Pancreas (tissue), 10 donors: ENCODE data around the gene GPR52. TPM values are rescaled to one million over a fixed set of nuclear protein-coding genes. Genes with fewer than 3 reads are reported as not detected.

ENCODE experiments used
- ATAC-seq, 4 donors: fragments of 200-7000 bp; cut with Tn5 transposase; one replicate each; pipeline versions ENCODE4 v1.8.0 to v1.9.1; 2020; ENCODE audit warnings: mild to moderate bottlenecking in 4 of 4, moderate library complexity in 4 of 4
- DNase-seq, 6 donors: peaks; one replicate each; pipeline ENCODE4 v3.0.0-alpha.2; 2020
- FAIRE-seq: peaks from 2 replicates; lab custom pipeline; 2012; peaks lifted over from hg19 to GRCh38; lab: Jason Lieb, UNC
- H3K27ac ChIP-seq, 4 donors: fragments of 200-600 bp; sonication (generic); 1 replicate in 3 of 4; 2 replicates in 1 of 4; pipeline versions ENCODE4 v1.5.0 to v1.8.0; 2020
- H3K27me3 ChIP-seq, 4 donors: fragments of 200-600 bp; one replicate each; pipeline ENCODE4 v1.8.0; 2021
- H3K36me3 ChIP-seq, 3 donors: fragments of 200-600 bp; sonication (generic) in 1 of 3; one replicate each; pipeline versions ENCODE4 v1.5.0 to v1.8.0; 2020 to 2021
- H3K4me1 ChIP-seq, 3 donors: fragments of 200-600 bp; one replicate each; pipeline ENCODE4 v1.8.0; 2021
- H3K4me3 ChIP-seq, 4 donors: fragments of 200-600 bp; sonication (generic) in 2 of 4; one replicate each; pipeline versions ENCODE4 v1.5.0 to v1.8.0; 2020 to 2021
- H3K9me3 ChIP-seq, 4 donors: fragments of 200-600 bp; one replicate each; pipeline ENCODE4 v1.8.0; 2021
- intact Hi-C, 3 donors: fragments of 100-400 bp; cut with DNase I; formaldehyde crosslinking; loops; one replicate each; pipeline versions ENCODE4 v1.11.1 to v1.14.2; 2022
- polyA plus RNA-seq, 2 donors: library from polyadenylated mRNA; stranded (reverse); fragments of 200-250 nt; gene quantifications; one replicate each; pipeline ENCODE4 v1.2.3, GENCODE V29; 2013
- total RNA-seq, 6 donors: library from RNA; stranded (reverse); fragmentation: NEBNext Ultra II Directional in 4 of 6; extraction: Animal tissue kit (Norgen Biotek cat#: 25700) in 4 of 6; gene quantifications; one replicate each; pipeline versions ENCODE4 v1.2.1 to v1.2.4, GENCODE V29; 2021 to 2023
- TF ChIP-seq, protein P1 (sequence below), 4 donors: fragments of 200-600 bp; sonication (generic) in 3 of 4; IDR thresholded peaks; one replicate each; pipeline versions ENCODE4 v1.5.0 to v1.8.0; 2021; ENCODE audit warnings: antibody characterized with exemption in 4 of 4
- donor health status: healthy with polysubstance abuse.
- donor health status: DM: no; HTN: no; CAD: no; lungs with moderate emphysema.
- donor health status: DM: no; HTN: no; CAD: no.
- donor health status: control.
- donor health status: control.
- donor health status: Bipolar disorder and iron deficiency.
- donor health status: DM: yes; HTN: yes; CAD: no.
- donor health status: DM: no; HTN: no; CAD: no.
- donor health status: DM: no; HTN: no; CAD: no.
- donor health status: DM: yes; HTN: yes; CAD: no.

The GPR52 gene
- total and polyA plus RNA-seq, 8 donors: 0.15 to 0.94 (median 0.69) TPM; not detected in 1

DNA sequence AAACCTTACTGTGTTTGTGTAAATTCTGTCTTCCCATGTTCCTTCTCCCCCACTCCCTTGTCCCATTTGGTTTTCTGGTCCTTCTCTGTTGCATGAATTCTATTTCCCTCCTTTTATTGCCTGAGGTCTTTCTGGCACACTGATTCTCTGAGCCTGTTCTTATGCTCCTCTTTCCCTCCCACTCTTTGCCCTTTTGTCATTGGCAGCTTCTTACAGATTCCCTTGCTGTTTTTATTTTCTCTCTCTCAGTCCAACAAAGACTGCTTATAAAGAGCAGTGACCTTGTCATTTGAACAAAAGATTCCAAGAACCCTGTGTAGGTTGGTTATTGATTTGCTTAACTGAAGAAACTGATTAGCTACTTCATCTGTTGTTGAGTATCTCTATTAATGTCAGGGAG is 49.7 kb downstream of the GPR52 start:
- intact Hi-C loops: no loop called here
- TF ChIP-seq, protein P1, sequence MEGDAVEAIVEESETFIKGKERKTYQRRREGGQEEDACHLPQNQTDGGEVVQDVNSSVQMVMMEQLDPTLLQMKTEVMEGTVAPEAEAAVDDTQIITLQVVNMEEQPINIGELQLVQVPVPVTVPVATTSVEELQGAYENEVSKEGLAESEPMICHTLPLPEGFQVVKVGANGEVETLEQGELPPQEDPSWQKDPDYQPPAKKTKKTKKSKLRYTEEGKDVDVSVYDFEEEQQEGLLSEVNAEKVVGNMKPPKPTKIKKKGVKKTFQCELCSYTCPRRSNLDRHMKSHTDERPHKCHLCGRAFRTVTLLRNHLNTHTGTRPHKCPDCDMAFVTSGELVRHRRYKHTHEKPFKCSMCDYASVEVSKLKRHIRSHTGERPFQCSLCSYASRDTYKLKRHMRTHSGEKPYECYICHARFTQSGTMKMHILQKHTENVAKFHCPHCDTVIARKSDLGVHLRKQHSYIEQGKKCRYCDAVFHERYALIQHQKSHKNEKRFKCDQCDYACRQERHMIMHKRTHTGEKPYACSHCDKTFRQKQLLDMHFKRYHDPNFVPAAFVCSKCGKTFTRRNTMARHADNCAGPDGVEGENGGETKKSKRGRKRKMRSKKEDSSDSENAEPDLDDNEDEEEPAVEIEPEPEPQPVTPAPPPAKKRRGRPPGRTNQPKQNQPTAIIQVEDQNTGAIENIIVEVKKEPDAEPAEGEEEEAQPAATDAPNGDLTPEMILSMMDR (IDR thresholded peaks at IDR 0.05): no peak
- Histone ChIP-seq H3K27ac (no peak overlapping the region), H3K27me3 (no peaks in the 10 kb centered on the region), H3K9me3 (no peaks in the 10 kb centered on the region), H3K4me1 (no peaks in the 10 kb centered on the region), H3K36me3 (no peaks in the 10 kb centered on the region), H3K4me3 (no peak overlapping the region)
- no peak for FAIRE-seq
- DNase-seq: no peak
- no peak for ATAC-seq
